Lung (tissue), 12 donors: ENCODE data around the gene CASZ1. TPM values are rescaled to one million over a fixed set of nuclear protein-coding genes. Genes with fewer than 3 reads are reported as not detected.

Experiments
- ATAC-seq: fragments of 200-7000 bp; cut with Tn5 transposase; one replicate; pipeline ENCODE4 v1.9.1; 2020; ENCODE audit warnings: moderate number of reproducible peaks; ENCODE audit not compliant: insufficient read depth, low FRiP score
- DNase-seq, 3 donors: peaks; one replicate each; pipeline ENCODE4 v3.0.0-alpha.2; 2013 to 2017
- H3K27ac ChIP-seq, 2 donors: one replicate each; pipeline ENCODE4 v1.5.1; 2013; ENCODE audit warnings: mild to moderate bottlenecking in 2 of 2, moderate library complexity in 2 of 2, control low read depth in 1 of 2, inconsistent platforms in 1 of 2, low read depth in 1 of 2, low read length in 1 of 2
- H3K27me3 ChIP-seq, 3 donors: one replicate each; pipeline ENCODE4 v1.5.1; 2013; ENCODE audit warnings: low read length in 2 of 3; ENCODE audit not compliant: control insufficient read depth in 3 of 3, insufficient read depth in 3 of 3
- H3K36me3 ChIP-seq, 4 donors: one replicate each; pipeline ENCODE4 v1.5.1; 2013; ENCODE audit warnings: low read length in 4 of 4, mild to moderate bottlenecking in 1 of 4, moderate library complexity in 1 of 4; ENCODE audit not compliant: control insufficient read depth in 4 of 4, insufficient read depth in 4 of 4
- H3K4me1 ChIP-seq, 5 donors: one replicate each; pipeline ENCODE4 v1.5.1; 2013; ENCODE audit warnings: low read length in 5 of 5, mild to moderate bottlenecking in 2 of 5, moderate library complexity in 1 of 5; ENCODE audit not compliant: control insufficient read depth in 5 of 5, insufficient read depth in 5 of 5
- H3K4me3 ChIP-seq: one replicate; pipeline ENCODE4 v1.5.1; 2013; ENCODE audit warnings: mild to moderate bottlenecking, control low read depth, moderate library complexity
- H3K9ac ChIP-seq, 2 donors: one replicate each; pipeline ENCODE4 v1.5.1; 2013; ENCODE audit warnings: low read length in 2 of 2, control low read depth in 1 of 2; ENCODE audit not compliant: insufficient read depth in 1 of 2
- H3K9me3 ChIP-seq, 4 donors: one replicate each; pipeline ENCODE4 v1.5.1; 2013; ENCODE audit warnings: low read length in 3 of 4, mild to moderate bottlenecking in 1 of 4, moderate library complexity in 1 of 4; ENCODE audit not compliant: control insufficient read depth in 4 of 4, insufficient read depth in 3 of 4
- CTCF ChIP-seq: IDR thresholded peaks from 2 replicates; pipeline ENCODE4 v1.5.1; 2012; ENCODE audit warnings: mild to moderate bottlenecking; ENCODE audit errors: control extremely low read depth, extremely low read depth
- WGBS, 2 donors: extraction: QIAGEN DNeasy Blood & Tissue Kit; methylation state at CpG; one replicate each; pipeline ENCODE4 v1.1.7; 2013; 5-methylcytosine and 5-hydroxymethylcytosine counted together
- polyA plus RNA-seq, 2 donors: library from polyadenylated mRNA; stranded (reverse); fragments of 200-250 nt; gene quantifications; one replicate each; pipeline ENCODE4 v1.2.1, GENCODE V29; 2013
- total RNA-seq, 2 donors: library from RNA; depleted of rRNA in 1 of 2; stranded (reverse); fragments of >200 nt in 1 of 2; gene quantifications; one replicate each; pipeline ENCODE4 v1.2.1, GENCODE V29; 2014 to 2021
- donor health status: control.
- donor health status: control.
- donor health status: Bipolar disorder and iron deficiency.
- donor health status: healthy.
- donor health status: DM: yes; HTN: yes; CAD: no.

Gene CASZ1
- total and polyA plus RNA-seq, 4 donors = 10.3 to 69.9 (median 40.5) TPM

GRCh38 chr1:10647414-10648170 is 148.9 kb downstream of the CASZ1 start:
- Histone ChIP-seq H3K27ac (no peak overlapping the region), H3K9me3 (no peaks in the 10 kb centered on the region), H3K4me3 (no peak overlapping the region), H3K9ac (no peak overlapping the region), H3K27me3 (peaks cover 0 to 2% (median 0%) of the 10 kb centered on the region in 3 donors), H3K36me3 (peaks cover 0 to 63% (median 0%) of the 10 kb centered on the region in 4 donors), H3K4me1 (peaks cover 0 to 30% (median 10%) of the 10 kb centered on the region in 5 donors)
- TF ChIP-seq CTCF = no peak
- no peak for DNase-seq
- no peak for ATAC-seq
- 93 to 94% methylated on average over 37 to 38 of the region's 38 CpGs for WGBS, 2 donors

GRCh38 chr1:10646347-10646861 is 150.0 kb downstream of the CASZ1 start:
- H3K4me1 ChIP-seq = peaks cover 0 to 22% (median 7%) of the 10 kb centered on the region in 5 donors
- 93 to 94% methylated on average over 12 of the region's 12 CpGs for WGBS, 2 donors
- ATAC-seq = no peak

GRCh38 chr1:10644307-10645128 is 151.9 kb downstream of the CASZ1 start:
- no peak overlapping the region for H3K4me3 ChIP-seq
- H3K27ac ChIP-seq = no peak overlapping the region
- ATAC-seq (no peak), DNase-seq (no peak)
- H3K27me3 ChIP-seq = peaks cover 0 to 3% (median 0%) of the 10 kb centered on the region in 3 donors
- H3K9me3 ChIP-seq = peaks cover 0 to 3% (median 0%) of the 10 kb centered on the region in 4 donors
- H3K4me1 ChIP-seq = peaks cover 0 to 25% (median 1%) of the 10 kb centered on the region in 5 donors
- H3K9ac ChIP-seq = no peak overlapping the region
- WGBS, 2 donors = 91% methylated on average over 32 of the region's 32 CpGs
- no peak for TF ChIP-seq CTCF
- peaks cover 0 to 78% (median 0%) of the 10 kb centered on the region in 4 donors for H3K36me3 ChIP-seq

More at GRCh38 chr1:10646347-10646861, 150.0 kb downstream of the CASZ1 start:
- no peak for TF ChIP-seq CTCF
- Histone ChIP-seq H3K36me3 (peaks cover 0 to 71% (median 0%) of the 10 kb centered on the region in 4 donors), H3K4me3 (no peak overlapping the region), H3K27me3 (peaks cover 0 to 2% (median 0%) of the 10 kb centered on the region in 3 donors), H3K9ac (no peak overlapping the region), H3K9me3 (no peaks in the 10 kb centered on the region), H3K27ac (no peak overlapping the region)
- DNase-seq = peak in 1 of 3 donors; percentile 34
